BLaER1 (cell line): ENCODE measurements around the gene ANKDD1B.
A peak's percentile ranks its signal among the peaks of the same experiment; 100 is the strongest.

Experiments used
- H3K27ac ChIP-seq: shearing (Covaris generic); formaldehyde crosslinking; 2 replicates; pipeline ENCODE4 v1.8.1; 2022
- H3K27me3 ChIP-seq: shearing (Covaris generic); formaldehyde crosslinking; 2 replicates; pipeline ENCODE4 v1.8.1; 2022
- H3K36me3 ChIP-seq: shearing (Covaris generic); formaldehyde crosslinking; 2 replicates; pipeline ENCODE4 v1.8.1; 2022
- H3K4me1 ChIP-seq: shearing (Covaris generic); formaldehyde crosslinking; 2 replicates; pipeline ENCODE4 v1.8.1; 2022
- H3K4me2 ChIP-seq: shearing (Covaris generic); formaldehyde crosslinking; 2 replicates; pipeline ENCODE4 v1.8.1; 2022
- H3K4me3 ChIP-seq: shearing (Covaris generic); formaldehyde crosslinking; 2 replicates; pipeline ENCODE4 v1.8.1; 2022
- H3K9ac ChIP-seq: shearing (Covaris generic); formaldehyde crosslinking; 2 replicates; pipeline ENCODE4 v1.8.1; 2022
- H3K9me3 ChIP-seq: shearing (Covaris generic); formaldehyde crosslinking; 2 replicates; pipeline ENCODE4 v1.8.1; 2022
- H4K20me1 ChIP-seq: shearing (Covaris generic); formaldehyde crosslinking; 2 replicates; pipeline ENCODE4 v1.8.1; 2022
- Cebpa-rat ChIP-seq: shearing (Covaris generic); IDR thresholded peaks from 2 replicates; pipeline ENCODE4 v1.8.1; 2022

ANKDD1B gene

GRCh38 chr5:75701856-75702255, 90.6 kb downstream of the ANKDD1B start:
- Histone ChIP-seq H3K4me3 (no peak overlapping the region), H4K20me1 (no peaks in the 10 kb centered on the region), H3K9ac (no peak overlapping the region), H3K27me3 (no peaks in the 10 kb centered on the region), H3K4me2 (no peak overlapping the region), H3K27ac (no peak overlapping the region), H3K9me3 (no peaks in the 10 kb centered on the region), H3K4me1 (no peaks in the 10 kb centered on the region), H3K36me3 (peaks cover 39% of the 10 kb centered on the region)
- no peak for TF ChIP-seq Cebpa-rat

DNA sequence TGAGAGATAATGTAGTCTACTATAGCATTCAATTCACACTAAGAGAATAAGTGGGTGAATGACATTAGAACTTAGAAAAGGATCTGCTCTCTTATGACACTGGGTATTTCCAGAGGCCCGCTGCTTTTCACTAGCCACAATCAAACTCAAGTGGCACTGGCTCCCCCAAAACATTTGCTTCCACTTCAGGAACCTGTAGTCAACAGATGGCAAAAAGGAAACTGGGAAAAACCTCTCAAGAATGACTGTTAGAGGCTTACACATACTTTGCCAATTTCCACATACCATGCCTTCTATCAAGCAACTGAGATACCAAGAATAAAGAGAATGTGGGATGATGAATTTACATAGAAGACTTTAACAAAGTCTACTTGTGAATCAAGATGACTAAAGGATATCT, 94.8 kb downstream of the ANKDD1B start:
- H3K4me1 ChIP-seq, result no peaks in the 10 kb centered on the region
- no peak overlapping the region for H3K4me2 ChIP-seq
- no peak overlapping the region for H3K9ac ChIP-seq
- H3K27ac ChIP-seq, result no peak overlapping the region
- no peaks in the 10 kb centered on the region for H3K27me3 ChIP-seq
- peaks cover 73% of the 10 kb centered on the region for H3K36me3 ChIP-seq
- peaks cover 8% of the 10 kb centered on the region; the same call in 1 of the 2 replicates for H4K20me1 ChIP-seq
- no peak overlapping the region for H3K4me3 ChIP-seq
- TF ChIP-seq Cebpa-rat, result no peak
- no peaks in the 10 kb centered on the region for H3K9me3 ChIP-seq

DNA sequence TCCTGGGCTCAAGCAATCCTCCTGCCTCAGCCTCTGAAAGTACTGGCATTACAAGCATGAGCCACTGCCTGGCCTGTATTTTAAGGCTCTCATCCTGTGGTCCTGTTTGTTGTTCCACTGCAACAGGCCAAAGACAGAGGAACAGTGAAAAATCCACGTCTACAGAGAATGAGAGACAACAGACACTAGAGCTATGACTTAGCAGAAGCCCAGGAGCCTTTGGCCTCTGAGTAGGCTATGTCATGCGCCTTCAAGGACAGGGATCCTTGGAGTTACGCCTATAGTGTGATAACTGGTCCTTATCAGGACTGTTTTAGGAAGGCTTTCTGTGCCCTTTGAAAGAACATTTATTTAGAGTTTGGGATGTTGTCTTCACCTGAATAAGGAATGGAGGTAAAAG, 95.5 kb downstream of the ANKDD1B start:
- Histone ChIP-seq H3K9me3 (no peaks in the 10 kb centered on the region), H3K4me1 (no peaks in the 10 kb centered on the region), H3K36me3 (peaks cover 73% of the 10 kb centered on the region), H3K27me3 (no peaks in the 10 kb centered on the region), H4K20me1 (peaks cover 15% of the 10 kb centered on the region), H3K9ac (no peak overlapping the region), H3K27ac (no peak overlapping the region), H3K4me2 (no peak overlapping the region), H3K4me3 (no peak overlapping the region)
- TF ChIP-seq Cebpa-rat, result no peak

DNA sequence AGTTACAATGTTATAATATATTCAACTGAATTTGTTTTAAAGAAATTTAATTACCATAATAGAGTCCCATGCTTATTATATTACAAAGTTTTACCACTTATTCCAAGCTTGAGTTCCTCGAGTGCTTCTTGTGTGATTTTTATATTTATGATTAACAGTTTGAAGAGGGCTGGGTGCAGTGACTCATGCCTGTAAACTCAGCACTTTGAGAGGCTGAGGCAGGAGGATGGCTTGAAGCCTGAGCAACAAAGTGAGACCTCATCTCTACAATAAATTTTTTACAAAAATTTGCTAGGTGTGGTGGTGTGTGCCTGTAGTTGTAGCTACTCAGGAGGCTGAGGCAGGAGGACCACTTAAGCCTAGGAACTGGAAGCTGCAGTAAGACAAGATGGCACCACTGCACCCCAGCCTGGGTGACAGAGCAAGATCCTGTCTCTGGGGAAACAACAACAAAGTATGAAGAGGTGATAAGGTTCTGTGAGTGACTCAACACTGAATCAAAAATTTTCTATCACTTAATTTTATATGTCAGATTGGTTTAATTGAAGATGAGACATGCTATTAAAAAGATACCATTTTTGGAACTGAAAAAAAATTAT, 96.8 kb downstream of the ANKDD1B start:
- Histone ChIP-seq H3K4me2 (no peak overlapping the region), H3K27me3 (no peaks in the 10 kb centered on the region), H3K4me1 (no peaks in the 10 kb centered on the region), H3K36me3 (peaks cover 70% of the 10 kb centered on the region), H3K9me3 (no peaks in the 10 kb centered on the region), H3K4me3 (no peak overlapping the region), H4K20me1 (peaks cover 17% of the 10 kb centered on the region), H3K27ac (no peak overlapping the region), H3K9ac (no peak overlapping the region)
- TF ChIP-seq Cebpa-rat, result no peak

DNA sequence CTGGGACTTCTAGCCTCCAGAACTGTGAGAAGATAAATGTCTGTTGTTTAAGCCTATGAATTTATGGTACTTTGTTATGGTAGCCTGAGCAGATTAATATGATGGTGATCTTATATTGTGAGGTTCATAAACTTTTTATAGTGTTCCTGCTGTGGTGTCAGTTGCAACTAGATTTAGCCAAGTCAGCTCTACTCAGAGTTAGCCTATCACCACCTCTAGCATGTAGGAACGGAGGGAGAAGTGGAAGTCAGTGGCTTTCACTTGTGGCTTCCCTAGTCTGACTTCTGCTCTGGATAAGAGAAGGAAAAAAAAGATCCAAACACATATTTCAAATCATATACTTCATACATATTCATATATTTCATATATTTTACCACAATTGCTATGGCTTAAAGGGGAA, 99.4 kb downstream of the ANKDD1B start:
- Histone ChIP-seq H3K4me1 (peaks cover 2% of the 10 kb centered on the region), H3K9me3 (no peaks in the 10 kb centered on the region), H3K4me2 (no peak overlapping the region), H4K20me1 (peaks cover 17% of the 10 kb centered on the region), H3K27me3 (no peaks in the 10 kb centered on the region), H3K4me3 (no peak overlapping the region), H3K36me3 (peaks cover 64% of the 10 kb centered on the region), H3K9ac (no peak overlapping the region), H3K27ac (no peak overlapping the region)
- no peak for TF ChIP-seq Cebpa-rat

- no peak overlapping the region for H3K9ac ChIP-seq
- peaks cover 8% of the 10 kb centered on the region for H3K4me1 ChIP-seq
- H3K4me3 ChIP-seq, result no peak overlapping the region
- TF ChIP-seq Cebpa-rat, result no peak
- H3K27me3 ChIP-seq, result no peaks in the 10 kb centered on the region
- peaks cover 17% of the 10 kb centered on the region for H4K20me1 ChIP-seq
- no peaks in the 10 kb centered on the region for H3K9me3 ChIP-seq
- peaks cover 64% of the 10 kb centered on the region for H3K36me3 ChIP-seq
- no peak overlapping the region for H3K4me2 ChIP-seq
- no peak overlapping the region for H3K27ac ChIP-seq
Observed at GRCh38 chr5:75711151-75711550, 99.9 kb downstream of the ANKDD1B start.

- no peaks in the 10 kb centered on the region for H3K9me3 ChIP-seq
- peaks cover 58% of the 10 kb centered on the region for H3K36me3 ChIP-seq
- TF ChIP-seq Cebpa-rat, result no peak
- H4K20me1 ChIP-seq, result peaks cover 17% of the 10 kb centered on the region
- no peak overlapping the region for H3K4me3 ChIP-seq
- H3K4me1 ChIP-seq, result peaks cover 13% of the 10 kb centered on the region
- no peak overlapping the region for H3K27ac ChIP-seq
- H3K4me2 ChIP-seq, result no peak overlapping the region
- no peak overlapping the region for H3K9ac ChIP-seq
- no peaks in the 10 kb centered on the region for H3K27me3 ChIP-seq
Observed at GRCh38 chr5:75712091-75712490, 100.8 kb downstream of the ANKDD1B start.

GRCh38 chr5:75716715-75717081, 105.4 kb downstream of the ANKDD1B start:
- H4K20me1 ChIP-seq, result peaks cover 3% of the 10 kb centered on the region; the same call in 1 of the 2 replicates
- peaks cover 25% of the 10 kb centered on the region for H3K36me3 ChIP-seq
- no peaks in the 10 kb centered on the region for H3K9me3 ChIP-seq
- peak overlapping the region; percentile 82 for H3K4me3 ChIP-seq
- peak overlapping the region; percentile 83 for H3K27ac ChIP-seq
- peaks cover 13% of the 10 kb centered on the region for H3K4me1 ChIP-seq
- peak overlapping the region; percentile 81 for H3K9ac ChIP-seq
- TF ChIP-seq Cebpa-rat, result no peak
- peak overlapping the region; percentile 84 for H3K4me2 ChIP-seq
- no peaks in the 10 kb centered on the region for H3K27me3 ChIP-seq

DNA sequence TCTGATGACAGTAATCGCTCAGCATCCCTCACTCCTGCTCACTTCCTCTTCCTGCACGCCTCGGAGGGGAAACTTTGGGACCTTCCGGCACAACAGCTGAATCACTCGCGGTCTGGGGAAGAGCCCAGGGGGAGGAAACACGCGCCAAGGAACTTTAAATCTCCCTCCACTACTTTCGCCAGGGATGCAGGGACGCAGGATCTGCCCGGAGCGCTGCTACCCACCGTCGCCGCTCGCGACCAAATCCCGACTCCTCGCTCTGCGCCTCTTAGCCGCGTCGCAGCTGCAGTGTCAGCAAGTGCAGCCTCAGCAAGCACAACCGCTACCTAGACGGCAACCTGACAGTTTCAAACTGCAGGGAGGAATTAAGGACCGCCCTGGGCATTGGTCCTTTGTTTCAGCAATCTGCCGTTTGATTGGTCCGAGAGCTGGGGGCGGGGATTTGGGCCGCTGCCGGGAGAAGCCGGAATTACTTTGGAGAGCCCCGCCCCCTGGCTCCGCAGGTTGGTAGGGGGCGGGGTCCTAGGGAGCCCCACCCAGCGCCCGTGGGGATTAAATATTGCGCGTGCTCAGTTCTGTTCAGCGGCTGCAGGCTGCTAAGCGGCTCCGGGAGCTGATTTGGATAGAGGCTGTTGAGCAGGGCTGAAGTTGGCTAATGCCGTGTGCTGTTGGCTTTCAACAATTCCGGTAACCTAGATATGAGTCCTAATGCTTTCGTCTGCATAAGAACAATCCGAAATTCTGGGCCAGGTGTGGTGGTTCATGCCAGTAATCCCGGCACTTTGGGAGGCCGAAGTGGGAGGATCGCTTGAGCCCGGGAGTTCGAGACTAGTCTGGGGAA, 106.0 kb downstream of the ANKDD1B start, which contains the start of gene POC5:
TSS of gene POC5 (minus strand) at position 356 of the 841 bp plus-strand sequence. CDS start 4,500 bp downstream, outside the sequence.
- no peak for TF ChIP-seq Cebpa-rat
- Histone ChIP-seq H3K27me3 (no peaks in the 10 kb centered on the region), H3K4me3 (peak within 1 kb of the TSS; percentile 82), H3K4me2 (peak within 1 kb of the TSS; percentile 84), H3K4me1 (peaks cover 13% of the 10 kb centered on the region), H3K9me3 (no peaks in the 10 kb centered on the region), H3K27ac (peak within 1 kb of the TSS; percentile 83), H3K9ac (peak within 1 kb of the TSS; percentile 81), H4K20me1 (no peaks in the 10 kb centered on the region), H3K36me3 (peaks cover 19% of the 10 kb centered on the region)

DNA sequence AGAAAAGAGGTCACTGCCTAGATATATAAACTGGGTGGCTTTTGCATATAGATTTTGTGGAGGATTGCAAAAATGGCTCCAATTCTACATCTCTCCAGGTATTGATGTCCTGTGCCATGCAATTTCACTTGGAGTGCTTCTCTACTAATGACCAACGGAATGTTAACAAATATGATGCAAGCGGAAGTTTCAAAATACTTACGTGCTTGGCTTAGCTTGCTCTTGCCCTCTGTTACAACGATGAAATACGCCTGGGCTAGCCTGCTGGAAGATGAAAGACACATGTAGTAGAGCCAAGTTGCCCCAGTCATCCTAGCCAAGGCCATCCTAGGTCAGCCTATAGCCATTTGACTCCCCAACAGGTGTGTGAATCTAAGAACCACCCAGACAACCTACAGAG, 109.6 kb downstream of the ANKDD1B start:
- H4K20me1 ChIP-seq, result no peaks in the 10 kb centered on the region
- no peak for TF ChIP-seq Cebpa-rat
- H3K9ac ChIP-seq, result no peak overlapping the region

More for the DNA sequence above, 109.6 kb downstream of the ANKDD1B start:
- Histone ChIP-seq H3K4me2 (no peak overlapping the region), H3K27ac (no peak overlapping the region), H3K27me3 (no peaks in the 10 kb centered on the region), H3K4me3 (no peak overlapping the region), H3K9me3 (no peaks in the 10 kb centered on the region), H3K4me1 (peaks cover 8% of the 10 kb centered on the region), H3K36me3 (no peaks in the 10 kb centered on the region)
